Prostate gland (tissue), 2 donors: ENCODE measurements around the gene HERC4.

ENCODE experiments used
- POLR2A ChIP-seq: fragments of 450-650 bp; IDR thresholded peaks from one replicate; pipeline ENCODE4 v1.6.1; 2016; ENCODE audit warnings: antibody characterized with exemption, mild to moderate bottlenecking
- POLR2AphosphoS5 ChIP-seq: sonication (generic); formaldehyde crosslinking; IDR thresholded peaks from one replicate; pipeline ENCODE4 v1.6.1; 2017; ENCODE audit warnings: antibody characterized with exemption
- TF ChIP-seq, protein P1 (sequence below), 4 experiments: fragments of 200-600 bp in 2 of 4; fragments of 450-650 bp in 2 of 4; sonication (generic) in 2 of 4; IDR thresholded peaks; 1 replicate in 3 of 4; 2 replicates in 1 of 4; pipeline ENCODE4 v1.5.1; 2016 to 2019; ENCODE audit warnings: antibody characterized with exemption in 4 of 4, mild to moderate bottlenecking in 2 of 4, moderate library complexity in 2 of 4

GRCh38 chr10:67933199-67933598, 141.9 kb downstream of the HERC4 start:
- TF ChIP-seq, protein P1, sequence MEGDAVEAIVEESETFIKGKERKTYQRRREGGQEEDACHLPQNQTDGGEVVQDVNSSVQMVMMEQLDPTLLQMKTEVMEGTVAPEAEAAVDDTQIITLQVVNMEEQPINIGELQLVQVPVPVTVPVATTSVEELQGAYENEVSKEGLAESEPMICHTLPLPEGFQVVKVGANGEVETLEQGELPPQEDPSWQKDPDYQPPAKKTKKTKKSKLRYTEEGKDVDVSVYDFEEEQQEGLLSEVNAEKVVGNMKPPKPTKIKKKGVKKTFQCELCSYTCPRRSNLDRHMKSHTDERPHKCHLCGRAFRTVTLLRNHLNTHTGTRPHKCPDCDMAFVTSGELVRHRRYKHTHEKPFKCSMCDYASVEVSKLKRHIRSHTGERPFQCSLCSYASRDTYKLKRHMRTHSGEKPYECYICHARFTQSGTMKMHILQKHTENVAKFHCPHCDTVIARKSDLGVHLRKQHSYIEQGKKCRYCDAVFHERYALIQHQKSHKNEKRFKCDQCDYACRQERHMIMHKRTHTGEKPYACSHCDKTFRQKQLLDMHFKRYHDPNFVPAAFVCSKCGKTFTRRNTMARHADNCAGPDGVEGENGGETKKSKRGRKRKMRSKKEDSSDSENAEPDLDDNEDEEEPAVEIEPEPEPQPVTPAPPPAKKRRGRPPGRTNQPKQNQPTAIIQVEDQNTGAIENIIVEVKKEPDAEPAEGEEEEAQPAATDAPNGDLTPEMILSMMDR (IDR thresholded peaks at IDR 0.05) = no peak
- TF ChIP-seq POLR2A = no peak
- no peak for TF ChIP-seq POLR2AphosphoS5
